Urinary bladder (tissue), 4 donors: ENCODE results near the gene COA8. TPM values are rescaled to one million over a fixed set of nuclear protein-coding genes. Genes with fewer than 3 reads are reported as not detected.
"Not testable (repeated sequence)": the region's sequence is repeated elsewhere in the genome, so short reads cannot be mapped to it uniquely, and the experiment has no call there.

ENCODE experiments used
- DNase-seq: peaks from one replicate; pipeline ENCODE4 v3.0.0-alpha.2; 2015; ENCODE audit errors: extremely low spot score
- H3K27ac ChIP-seq: one replicate; pipeline ENCODE4 v1.5.1; 2013; ENCODE audit warnings: low read depth, mild to moderate bottlenecking, moderate library complexity
- H3K36me3 ChIP-seq: one replicate; pipeline ENCODE4 v1.6.1; 2013; ENCODE audit warnings: mild to moderate bottlenecking, moderate library complexity; ENCODE audit not compliant: insufficient read depth
- H3K4me1 ChIP-seq: one replicate; pipeline ENCODE4 v1.6.1; 2013; ENCODE audit warnings: mild to moderate bottlenecking, moderate library complexity; ENCODE audit not compliant: insufficient read depth
- H3K4me3 ChIP-seq: one replicate; pipeline ENCODE4 v1.5.1; 2013; ENCODE audit warnings: low read depth, low read length
- WGBS: extraction: QIAGEN DNeasy Blood & Tissue Kit; methylation state at CpG from one replicate; pipeline ENCODE4 v1.1.7; 2013; 5-methylcytosine and 5-hydroxymethylcytosine counted together
- polyA plus RNA-seq: library from polyadenylated mRNA; stranded (reverse); fragments of 200-250 nt; gene quantifications from one replicate; pipeline ENCODE4 v1.2.3, GENCODE V29; 2013
- total RNA-seq: library from RNA; depleted of rRNA; stranded (reverse); fragments of >200 nt; gene quantifications from one replicate; pipeline ENCODE4 v1.2.3, GENCODE V29; 2014
- donor health status: healthy with polysubstance abuse.
- donor health status: healthy.

COA8 gene
- total and polyA plus RNA-seq, 2 donors: 37.0 to 52.4 TPM

DNA sequence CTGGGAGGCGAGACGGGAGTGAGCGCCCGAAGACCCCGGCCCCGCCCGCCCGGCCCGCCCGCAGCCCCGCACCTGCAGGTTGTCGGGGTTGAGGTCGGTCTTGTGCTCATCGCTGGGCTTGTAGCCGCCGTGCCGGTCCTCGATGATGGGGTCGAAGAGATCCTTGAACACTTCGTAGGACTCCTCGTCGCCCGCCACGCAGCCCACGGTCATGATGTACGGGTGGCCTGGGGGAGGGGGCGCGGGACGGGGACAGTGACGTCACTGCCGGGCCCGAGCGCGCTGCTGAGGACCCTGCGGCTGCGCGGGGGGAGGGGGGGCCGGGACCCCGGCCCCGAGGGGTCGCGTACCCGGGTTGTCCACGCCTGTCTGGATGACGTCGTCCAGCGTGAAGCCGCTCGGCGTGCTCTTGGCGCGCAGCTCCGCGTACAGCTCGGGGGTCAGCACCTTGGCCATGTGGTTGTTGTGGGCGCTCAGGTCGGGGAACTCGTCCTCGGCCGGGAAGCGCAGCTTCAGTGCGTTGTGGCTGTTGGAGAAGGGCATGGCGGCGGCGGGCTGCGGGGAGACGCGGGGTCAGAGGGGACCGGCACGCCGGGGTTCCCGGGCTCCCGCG lies 40.7 kb upstream of the COA8 start:
- under 1% methylated on average over 74 of the region's 74 CpGs for WGBS
- no peaks in the 10 kb centered on the region for H3K4me1 ChIP-seq
- DNase-seq: no peak

GRCh38 chr14:103522649-103523574 lies 39.8 kb upstream of the COA8 start, which contains the start of gene CKB:
CKB (minus strand) TSS chr14:103522830; CDS start chr14:103522493, 337 bp downstream.
- no peak for DNase-seq
- Histone ChIP-seq H3K4me3 (peak within 1 kb of the TSS; percentile 58), H3K36me3 (no peaks in the 10 kb centered on the region), H3K4me1 (peaks cover 2% of the 10 kb centered on the region), H3K27ac (peak within 1 kb of the TSS; percentile 64)
- WGBS: 4% methylated on average over 107 of the region's 107 CpGs

More for the DNA sequence above, 40.7 kb upstream of the COA8 start:
- Histone ChIP-seq H3K36me3 (no peaks in the 10 kb centered on the region), H3K27ac (peak overlapping the region; percentile 64), H3K4me3 (peak overlapping the region; percentile 58)

DNA sequence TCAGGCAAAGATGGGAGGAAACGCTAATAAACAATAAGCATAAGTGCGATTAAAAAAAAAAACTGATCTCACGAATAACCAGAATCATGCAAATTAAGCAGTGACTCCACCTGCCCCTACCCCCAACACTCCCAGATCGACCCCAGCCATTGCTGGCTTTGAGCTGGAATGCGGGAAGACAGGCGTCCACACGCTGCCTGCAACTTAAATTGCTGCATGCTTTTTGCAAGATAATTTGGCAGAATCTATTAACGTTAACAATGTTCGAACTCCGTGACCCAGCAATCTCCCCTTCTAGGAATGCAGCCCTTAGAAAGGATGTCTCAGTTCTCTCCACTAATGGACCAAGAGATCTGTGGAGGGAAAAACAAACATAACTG lies 39.2 kb upstream of the COA8 start:
- Histone ChIP-seq H3K4me3 (no peak overlapping the region), H3K27ac (no peak overlapping the region), H3K4me1 (peaks cover 2% of the 10 kb centered on the region), H3K36me3 (no peaks in the 10 kb centered on the region)
- 66% methylated on average over 10 of the region's 10 CpGs for WGBS
- DNase-seq: no peak

DNA sequence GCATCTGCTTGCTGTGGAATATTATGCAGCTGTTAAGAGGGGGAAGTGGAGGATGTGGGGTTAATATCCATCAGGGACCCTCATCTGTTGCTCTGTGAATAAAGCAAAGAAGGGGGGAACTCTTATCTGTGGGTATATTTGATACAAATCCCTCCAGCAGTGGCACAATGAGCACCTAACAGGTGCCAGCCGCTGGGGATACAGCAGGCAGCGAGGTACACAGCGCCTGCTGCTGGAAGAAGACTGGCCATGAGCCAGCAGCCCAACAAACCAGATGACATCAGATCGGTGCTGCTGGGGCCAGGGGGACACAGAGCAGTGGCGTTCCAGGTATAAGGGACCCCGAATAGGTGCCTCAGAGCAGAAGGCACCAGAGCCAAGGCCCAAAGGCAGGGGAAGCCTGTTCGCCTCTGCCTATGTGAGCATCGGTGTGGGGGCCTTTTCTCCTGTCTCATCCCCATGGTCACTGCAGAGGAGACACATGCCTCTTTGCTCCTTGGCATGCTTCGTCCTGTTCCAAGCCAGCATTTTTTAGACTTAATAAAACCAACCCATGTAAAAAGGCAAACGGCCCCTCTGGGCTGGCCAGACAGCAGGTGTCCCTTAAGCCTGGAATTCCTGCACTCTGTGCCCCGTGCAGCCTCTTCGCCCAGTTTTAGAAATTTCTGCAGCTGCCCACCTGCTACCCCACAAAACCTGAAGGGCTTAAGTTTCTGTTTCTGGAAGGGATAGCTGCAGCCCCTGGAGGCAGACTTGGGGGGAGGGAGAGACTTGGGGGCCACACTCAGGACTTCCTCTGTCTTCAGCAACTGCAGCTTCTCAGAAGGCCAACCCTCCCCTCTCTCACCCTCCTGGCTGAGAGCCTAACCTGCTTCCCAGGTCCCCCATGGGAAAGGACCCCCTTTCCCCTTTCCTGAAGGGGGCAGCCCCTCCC lies 38.5 kb upstream of the COA8 start:
- peaks cover 2% of the 10 kb centered on the region for H3K4me1 ChIP-seq
- H3K27ac ChIP-seq: no peak overlapping the region
- no peak for DNase-seq
- no peak overlapping the region for H3K4me3 ChIP-seq
- 70% methylated on average over 12 of the region's 12 CpGs for WGBS
- no peaks in the 10 kb centered on the region for H3K36me3 ChIP-seq

DNA sequence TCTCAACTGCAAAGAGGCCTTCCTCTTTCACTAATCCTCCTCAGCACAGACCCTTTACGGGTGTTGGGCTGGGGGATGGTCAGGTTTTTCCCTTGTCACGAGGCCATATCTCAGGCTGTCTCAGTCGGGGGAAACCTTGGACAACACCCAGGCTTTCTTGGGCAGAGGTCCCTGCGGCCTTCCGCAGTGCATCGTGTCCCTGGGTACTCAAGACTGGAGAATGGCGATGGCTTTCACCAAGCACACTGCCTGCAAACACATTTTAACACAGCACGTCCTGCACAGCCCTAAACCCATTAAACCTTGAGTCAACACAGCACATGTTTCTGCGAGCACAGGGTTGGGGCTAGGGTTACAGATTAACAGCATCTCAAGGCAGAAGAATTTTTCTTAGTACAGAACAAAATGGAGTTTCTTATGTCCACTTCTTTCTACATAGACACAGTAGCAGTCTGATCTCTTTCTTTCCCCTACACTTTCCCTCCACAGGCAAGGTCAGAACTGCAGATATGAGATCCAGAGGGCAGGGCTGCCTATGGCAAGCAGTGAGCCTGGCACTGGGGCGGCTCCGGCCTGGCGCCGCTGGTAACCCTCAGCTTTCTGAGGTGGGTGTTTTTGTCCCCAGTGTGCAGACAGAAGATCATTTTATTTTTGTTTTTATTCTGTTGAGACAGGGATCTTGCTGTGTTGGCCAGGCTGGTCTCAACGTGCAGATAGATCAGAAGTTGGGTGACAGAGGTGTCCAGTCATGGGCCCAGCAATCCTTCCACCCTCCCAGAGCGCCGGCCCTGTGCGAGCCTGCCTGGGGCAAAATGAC lies 37.1 kb upstream of the COA8 start:
- 56% methylated on average over 17 of the region's 17 CpGs for WGBS
- not testable (repeated sequence) for H3K36me3 ChIP-seq, H3K27ac ChIP-seq, H3K4me3 ChIP-seq, H3K4me1 ChIP-seq
- DNase-seq: peak; percentile 81

- H3K4me3 ChIP-seq: no peak overlapping the region
- peaks cover 8% of the 10 kb centered on the region for H3K4me1 ChIP-seq
- 75% methylated on average over 8 of the region's 8 CpGs for WGBS
- no peak for DNase-seq
- no peaks in the 10 kb centered on the region for H3K36me3 ChIP-seq
- H3K27ac ChIP-seq: no peak overlapping the region
Observed at GRCh38 chr14:103526247-103526913, 36.4 kb upstream of the COA8 start.

DNA sequence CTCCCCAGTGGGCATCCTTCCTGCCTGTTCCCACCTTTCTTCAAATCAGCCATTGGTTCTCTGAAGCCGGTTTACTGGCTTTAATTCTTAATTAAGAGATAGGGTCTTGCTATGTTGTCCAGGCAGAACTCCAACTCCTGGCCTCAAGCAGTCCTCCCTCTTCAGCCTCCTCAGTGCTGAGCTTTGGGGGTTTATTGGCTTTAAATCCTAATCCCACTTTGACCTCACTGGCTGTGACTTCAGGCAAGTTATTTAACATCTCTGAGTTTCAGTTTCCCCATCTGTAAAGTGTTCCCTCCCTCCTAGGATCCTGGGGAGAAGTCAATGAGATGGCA lies 35.9 kb upstream of the COA8 start:
- 85% methylated on average over 1 of the region's 1 CpG for WGBS
- peaks cover 8% of the 10 kb centered on the region for H3K4me1 ChIP-seq
- DNase-seq: no peak
- no peaks in the 10 kb centered on the region for H3K36me3 ChIP-seq
- no peak overlapping the region for H3K4me3 ChIP-seq
- no peak overlapping the region for H3K27ac ChIP-seq

- H3K4me3 ChIP-seq: no peak overlapping the region
- H3K27ac ChIP-seq: peak overlapping the region; percentile 79
- H3K4me1 ChIP-seq: peaks cover 8% of the 10 kb centered on the region
- no peak for DNase-seq
- WGBS: 84% methylated on average over 14 of the region's 14 CpGs
- no peaks in the 10 kb centered on the region for H3K36me3 ChIP-seq
Observed at GRCh38 chr14:103527408-103528145, 35.2 kb upstream of the COA8 start.

- DNase-seq: no peak
- peaks cover 8% of the 10 kb centered on the region for H3K4me1 ChIP-seq
- no peaks in the 10 kb centered on the region for H3K36me3 ChIP-seq
- WGBS: 42% methylated on average over 10 of the region's 10 CpGs
- peak overlapping the region; percentile 75 for H3K4me3 ChIP-seq
- peak overlapping the region; percentile 79 for H3K27ac ChIP-seq
Observed at GRCh38 chr14:103528146-103528586, 34.6 kb upstream of the COA8 start.

- H3K36me3 ChIP-seq: no peaks in the 10 kb centered on the region
- peak within 1 kb of the TSS; percentile 79 for H3K27ac ChIP-seq
- peaks cover 8% of the 10 kb centered on the region for H3K4me1 ChIP-seq
- 3% methylated on average over 69 of the region's 70 CpGs for WGBS
- peak within 1 kb of the TSS; percentile 75 for H3K4me3 ChIP-seq
- DNase-seq: peak; percentile 76
Observed at GRCh38 chr14:103528587-103529382, 34.0 kb upstream of the COA8 start, which contains the start of gene TRMT61A. TRMT61A (plus strand) TSS chr14:103529196; CDS start chr14:103529979, 783 bp downstream.
